GM23338 (cell line): ENCODE measurements around the gene FEM1A. TPM values are rescaled to one million over a fixed set of nuclear protein-coding genes. Genes with fewer than 3 reads are reported as not detected.

ENCODE experiments used
- ATAC-seq: fragments of 200-7000 bp; cut with Tn5 transposase; 3 replicates; pipeline ENCODE4 v1.9.1; 2020
- DNase-seq: peaks from one replicate; pipeline ENCODE4 v3.0.0-alpha.2; 2015; ENCODE audit warnings: low spot score
- H2AFZ ChIP-seq: fragments of 200-600 bp; sonication (generic); 2 replicates; pipeline ENCODE4 v1.8.0; 2016; ENCODE audit warnings: antibody characterized with exemption, mild to moderate bottlenecking, moderate library complexity
- H3F3A ChIP-seq: fragments of 200-600 bp; sonication (generic); replicated peaks from 2 replicates; pipeline ENCODE4 v1.8.0; 2017; ENCODE audit warnings: antibody characterized with exemption, mixed run types, low read depth
- H3K27ac ChIP-seq: fragments of 200-600 bp; sonication (generic); 2 replicates; pipeline ENCODE4 v1.6.1; 2016; ENCODE audit warnings: low read depth
- H3K27me3 ChIP-seq: fragments of 200-600 bp; sonication (generic); 2 replicates; pipeline ENCODE4 v1.8.0; 2016; ENCODE audit warnings: mild to moderate bottlenecking, mixed run types, moderate library complexity; ENCODE audit not compliant: insufficient read depth
- H3K36me3 ChIP-seq: fragments of 200-600 bp; sonication (generic); 2 replicates; pipeline ENCODE4 v1.8.0; 2016; ENCODE audit warnings: mild to moderate bottlenecking; ENCODE audit not compliant: insufficient read depth
- H3K4me1 ChIP-seq: fragments of 200-600 bp; sonication (generic); 2 replicates; pipeline ENCODE4 v1.8.0; 2016; ENCODE audit warnings: mild to moderate bottlenecking, moderate library complexity; ENCODE audit not compliant: insufficient read depth
- H3K4me2 ChIP-seq: fragments of 200-600 bp; sonication (generic); 2 replicates; pipeline ENCODE4 v1.7.1; 2017; ENCODE audit warnings: mixed run types
- H3K4me3 ChIP-seq: fragments of 200-600 bp; sonication (generic); 2 replicates; pipeline ENCODE4 v1.6.1; 2016; ENCODE audit warnings: mixed run types
- H3K79me2 ChIP-seq: fragments of 200-600 bp; sonication (generic); replicated peaks from 2 replicates; pipeline ENCODE4 v1.8.0; 2017; ENCODE audit warnings: mild to moderate bottlenecking; ENCODE audit not compliant: insufficient read depth
- H3K9me2 ChIP-seq: fragments of 200-600 bp; sonication (generic); 2 replicates; pipeline ENCODE4 v1.8.0; 2017; ENCODE audit not compliant: insufficient read depth
- H4K20me1 ChIP-seq: fragments of 200-600 bp; sonication (generic); replicated peaks from 2 replicates; pipeline ENCODE4 v1.8.0; 2017; ENCODE audit warnings: mild to moderate bottlenecking; ENCODE audit not compliant: insufficient read depth
- H3K27ac Mint-ChIP-seq: 2 replicates; pipeline ENCODE4 v1.8.0; 2020; ENCODE audit warnings: inconsistent platforms, mild to moderate bottlenecking, moderate library complexity, mixed read lengths
- H3K27me3 Mint-ChIP-seq: 3 replicates; pipeline ENCODE4 v1.8.0; 2022; ENCODE audit warnings: low read depth, mild to moderate bottlenecking, moderate library complexity, mixed read lengths, inconsistent platforms; ENCODE audit not compliant: insufficient read depth, poor library complexity
- H3K36me3 Mint-ChIP-seq: 3 replicates; pipeline ENCODE4 v1.8.0; 2021; ENCODE audit warnings: low read depth, mild to moderate bottlenecking, inconsistent platforms, moderate library complexity, mixed read lengths
- H3K4me1 Mint-ChIP-seq: 3 replicates; pipeline ENCODE4 v1.8.0; 2020; ENCODE audit warnings: mild to moderate bottlenecking, inconsistent platforms, mixed read lengths
- H3K4me3 Mint-ChIP-seq: 3 replicates; pipeline ENCODE4 v1.8.0; 2021; ENCODE audit warnings: moderate library complexity, mild to moderate bottlenecking, inconsistent platforms, mixed read lengths
- H3K9me3 Mint-ChIP-seq: 3 replicates; pipeline ENCODE4 v1.8.0; 2020; ENCODE audit warnings: moderate library complexity, mild to moderate bottlenecking, inconsistent platforms, mixed read lengths
- CREB1 ChIP-seq: fragments of 250-450 bp; sonication (Bioruptor Pico); IDR thresholded peaks from 2 replicates; pipeline ENCODE4 v1.5.0; 2020; ENCODE audit warnings: low read depth, mild to moderate bottlenecking, moderate library complexity
- EZH2 ChIP-seq: fragments of 200-600 bp; sonication (generic); IDR thresholded peaks from one replicate; pipeline ENCODE4 v1.8.0; 2017; ENCODE audit warnings: antibody characterized with exemption, mild to moderate bottlenecking, low read depth; ENCODE audit not compliant: unreplicated experiment
- EZH2phosphoT487 ChIP-seq: fragments of 200-600 bp; sonication (generic); IDR thresholded peaks from one replicate; pipeline ENCODE4 v1.8.1; 2018; ENCODE audit warnings: antibody characterized with exemption; ENCODE audit not compliant: unreplicated experiment
- JUNB ChIP-seq: IDR thresholded peaks from one replicate; pipeline ENCODE4 v1.6.1; 2016; ENCODE audit warnings: antibody characterized with exemption; ENCODE audit not compliant: unreplicated experiment
- NANOG ChIP-seq: IDR thresholded peaks from 2 replicates; pipeline ENCODE4 v1.6.1; 2016; ENCODE audit warnings: antibody characterized with exemption, borderline replicate concordance
- POLR2AphosphoS5 ChIP-seq: IDR thresholded peaks from 2 replicates; pipeline ENCODE4 v1.6.1; 2016; ENCODE audit warnings: antibody characterized with exemption, low read depth
- ZNF331 ChIP-seq: fragments of 250-450 bp; sonication (Bioruptor Pico); IDR thresholded peaks from 2 replicates; pipeline ENCODE4 v1.5.0; 2020; ENCODE audit warnings: low read depth, mild to moderate bottlenecking, moderate library complexity
- polyA plus RNA-seq: library from polyadenylated mRNA; unstranded; fragments of >200 nt; fragmentation: Nextera tagmentation; extraction: Ambion mirVana; gene quantifications from 2 replicates; pipeline ENCODE4 v1.2.1, GENCODE V29; 2016
- total RNA-seq: library from RNA; depleted of rRNA; stranded (reverse); fragments of >200 nt; shearing (Covaris generic); gene quantifications from 2 replicates; pipeline ENCODE4 v1.2.3, GENCODE V29; 2014
- TF ChIP-seq, protein P1 (sequence below): fragments of 250-450 bp; sonication (Bioruptor Pico); IDR thresholded peaks from 2 replicates; pipeline ENCODE4 v1.5.0; 2020; ENCODE audit warnings: mild to moderate bottlenecking, moderate library complexity
- TF ChIP-seq, protein P2 (sequence below), 2 experiments: fragments of 200-600 bp in 1 of 2; sonication (generic) in 1 of 2; conservative IDR thresholded peaks; 2 replicates each; pipeline versions ENCODE4 v1.5.1 to v1.6.1; 2016 to 2017; ENCODE audit warnings: antibody characterized with exemption in 2 of 2, low read depth in 2 of 2, mild to moderate bottlenecking in 2 of 2, moderate library complexity in 1 of 2
- TF ChIP-seq, protein P3 (sequence below): IDR thresholded peaks from one replicate; pipeline ENCODE4 v1.6.1; 2018; ENCODE audit warnings: antibody characterized with exemption; ENCODE audit not compliant: unreplicated experiment
- TF ChIP-seq, protein P4 (sequence below): IDR thresholded peaks from 2 replicates; pipeline ENCODE4 v1.6.1; 2016; ENCODE audit warnings: antibody characterized with exemption

FEM1A gene
- total and polyA plus RNA-seq, 2 experiments from 2014 or later: 0.87 to 16.5 TPM

DNA sequence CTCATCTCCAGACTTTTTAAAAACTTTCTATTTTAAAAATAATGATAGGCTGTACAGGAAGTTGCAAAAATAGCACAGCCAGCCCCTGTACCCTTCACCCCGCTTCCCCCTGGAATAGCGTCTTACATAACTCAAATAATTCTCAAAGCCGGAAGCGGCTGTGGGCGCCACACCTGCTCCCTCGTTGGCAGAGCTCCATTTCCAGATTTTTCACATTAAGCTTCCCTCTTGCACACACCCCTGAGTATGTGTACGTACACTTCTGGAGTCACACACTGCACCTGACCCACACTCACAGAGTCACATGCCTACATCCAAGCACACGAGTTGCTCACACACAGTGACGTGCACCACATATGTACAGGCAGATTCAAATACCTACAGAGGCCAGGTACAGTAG, 42.9 kb upstream of the FEM1A start:
- DNase-seq (no peak), ATAC-seq (no peak)
- Mint-ChIP-seq H3K4me3 (no peak overlapping the region), H3K9me3 (no peaks in the 10 kb centered on the region; the same call in 2 of the 3 replicates), H3K36me3 (no peaks in the 10 kb centered on the region; the same call in 2 of the 3 replicates), H3K4me1 (no peaks in the 10 kb centered on the region; the same call in 2 of the 3 replicates), H3K27ac (no peak overlapping the region), H3K27me3 (peaks cover 6% of the 10 kb centered on the region)
- no peak for TF ChIP-seq JUNB
- TF ChIP-seq, protein P1, sequence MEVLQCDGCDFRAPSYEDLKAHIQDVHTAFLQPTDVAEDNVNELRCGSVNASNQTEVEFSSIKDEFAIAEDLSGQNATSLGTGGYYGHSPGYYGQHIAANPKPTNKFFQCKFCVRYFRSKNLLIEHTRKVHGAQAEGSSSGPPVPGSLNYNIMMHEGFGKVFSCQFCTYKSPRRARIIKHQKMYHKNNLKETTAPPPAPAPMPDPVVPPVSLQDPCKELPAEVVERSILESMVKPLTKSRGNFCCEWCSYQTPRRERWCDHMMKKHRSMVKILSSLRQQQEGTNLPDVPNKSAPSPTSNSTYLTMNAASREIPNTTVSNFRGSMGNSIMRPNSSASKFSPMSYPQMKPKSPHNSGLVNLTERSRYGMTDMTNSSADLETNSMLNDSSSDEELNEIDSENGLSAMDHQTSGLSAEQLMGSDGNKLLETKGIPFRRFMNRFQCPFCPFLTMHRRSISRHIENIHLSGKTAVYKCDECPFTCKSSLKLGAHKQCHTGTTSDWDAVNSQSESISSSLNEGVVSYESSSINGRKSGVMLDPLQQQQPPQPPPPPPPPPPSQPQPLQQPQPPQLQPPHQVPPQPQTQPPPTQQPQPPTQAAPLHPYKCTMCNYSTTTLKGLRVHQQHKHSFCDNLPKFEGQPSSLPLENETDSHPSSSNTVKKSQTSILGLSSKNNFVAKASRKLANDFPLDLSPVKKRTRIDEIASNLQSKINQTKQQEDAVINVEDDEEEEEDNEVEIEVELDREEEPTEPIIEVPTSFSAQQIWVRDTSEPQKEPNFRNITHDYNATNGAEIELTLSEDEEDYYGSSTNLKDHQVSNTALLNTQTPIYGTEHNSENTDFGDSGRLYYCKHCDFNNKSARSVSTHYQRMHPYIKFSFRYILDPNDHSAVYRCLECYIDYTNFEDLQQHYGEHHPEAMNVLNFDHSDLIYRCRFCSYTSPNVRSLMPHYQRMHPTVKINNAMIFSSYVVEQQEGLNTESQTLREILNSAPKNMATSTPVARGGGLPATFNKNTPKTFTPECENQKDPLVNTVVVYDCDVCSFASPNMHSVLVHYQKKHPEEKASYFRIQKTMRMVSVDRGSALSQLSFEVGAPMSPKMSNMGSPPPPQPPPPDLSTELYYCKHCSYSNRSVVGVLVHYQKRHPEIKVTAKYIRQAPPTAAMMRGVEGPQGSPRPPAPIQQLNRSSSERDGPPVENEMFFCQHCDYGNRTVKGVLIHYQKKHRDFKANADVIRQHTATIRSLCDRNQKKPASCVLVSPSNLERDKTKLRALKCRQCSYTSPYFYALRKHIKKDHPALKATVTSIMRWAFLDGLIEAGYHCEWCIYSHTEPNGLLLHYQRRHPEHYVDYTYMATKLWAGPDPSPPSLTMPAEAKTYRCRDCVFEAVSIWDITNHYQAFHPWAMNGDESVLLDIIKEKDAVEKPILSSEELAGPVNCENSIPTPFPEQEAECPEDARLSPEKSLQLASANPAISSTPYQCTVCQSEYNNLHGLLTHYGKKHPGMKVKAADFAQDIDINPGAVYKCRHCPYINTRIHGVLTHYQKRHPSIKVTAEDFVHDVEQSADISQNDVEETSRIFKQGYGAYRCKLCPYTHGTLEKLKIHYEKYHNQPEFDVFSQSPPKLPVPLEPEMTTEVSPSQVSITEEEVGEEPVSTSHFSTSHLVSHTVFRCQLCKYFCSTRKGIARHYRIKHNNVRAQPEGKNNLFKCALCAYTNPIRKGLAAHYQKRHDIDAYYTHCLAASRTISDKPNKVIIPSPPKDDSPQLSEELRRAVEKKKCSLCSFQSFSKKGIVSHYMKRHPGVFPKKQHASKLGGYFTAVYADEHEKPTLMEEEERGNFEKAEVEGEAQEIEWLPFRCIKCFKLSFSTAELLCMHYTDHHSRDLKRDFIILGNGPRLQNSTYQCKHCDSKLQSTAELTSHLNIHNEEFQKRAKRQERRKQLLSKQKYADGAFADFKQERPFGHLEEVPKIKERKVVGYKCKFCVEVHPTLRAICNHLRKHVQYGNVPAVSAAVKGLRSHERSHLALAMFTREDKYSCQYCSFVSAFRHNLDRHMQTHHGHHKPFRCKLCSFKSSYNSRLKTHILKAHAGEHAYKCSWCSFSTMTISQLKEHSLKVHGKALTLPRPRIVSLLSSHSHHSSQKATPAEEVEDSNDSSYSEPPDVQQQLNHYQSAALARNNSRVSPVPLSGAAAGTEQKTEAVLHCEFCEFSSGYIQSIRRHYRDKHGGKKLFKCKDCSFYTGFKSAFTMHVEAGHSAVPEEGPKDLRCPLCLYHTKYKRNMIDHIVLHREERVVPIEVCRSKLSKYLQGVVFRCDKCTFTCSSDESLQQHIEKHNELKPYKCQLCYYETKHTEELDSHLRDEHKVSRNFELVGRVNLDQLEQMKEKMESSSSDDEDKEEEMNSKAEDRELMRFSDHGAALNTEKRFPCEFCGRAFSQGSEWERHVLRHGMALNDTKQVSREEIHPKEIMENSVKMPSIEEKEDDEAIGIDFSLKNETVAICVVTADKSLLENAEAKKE (CRISPR knock-in tag): no peak
- TF ChIP-seq NANOG: no peak
- TF ChIP-seq, protein P2, sequence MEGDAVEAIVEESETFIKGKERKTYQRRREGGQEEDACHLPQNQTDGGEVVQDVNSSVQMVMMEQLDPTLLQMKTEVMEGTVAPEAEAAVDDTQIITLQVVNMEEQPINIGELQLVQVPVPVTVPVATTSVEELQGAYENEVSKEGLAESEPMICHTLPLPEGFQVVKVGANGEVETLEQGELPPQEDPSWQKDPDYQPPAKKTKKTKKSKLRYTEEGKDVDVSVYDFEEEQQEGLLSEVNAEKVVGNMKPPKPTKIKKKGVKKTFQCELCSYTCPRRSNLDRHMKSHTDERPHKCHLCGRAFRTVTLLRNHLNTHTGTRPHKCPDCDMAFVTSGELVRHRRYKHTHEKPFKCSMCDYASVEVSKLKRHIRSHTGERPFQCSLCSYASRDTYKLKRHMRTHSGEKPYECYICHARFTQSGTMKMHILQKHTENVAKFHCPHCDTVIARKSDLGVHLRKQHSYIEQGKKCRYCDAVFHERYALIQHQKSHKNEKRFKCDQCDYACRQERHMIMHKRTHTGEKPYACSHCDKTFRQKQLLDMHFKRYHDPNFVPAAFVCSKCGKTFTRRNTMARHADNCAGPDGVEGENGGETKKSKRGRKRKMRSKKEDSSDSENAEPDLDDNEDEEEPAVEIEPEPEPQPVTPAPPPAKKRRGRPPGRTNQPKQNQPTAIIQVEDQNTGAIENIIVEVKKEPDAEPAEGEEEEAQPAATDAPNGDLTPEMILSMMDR (conservative IDR thresholded peaks at IDR 0.05; ENCODE audit: low read depth in 2 of 2): no peak
- no peak for TF ChIP-seq ZNF331 (CRISPR knock-in tag)
- TF ChIP-seq, protein P3, sequence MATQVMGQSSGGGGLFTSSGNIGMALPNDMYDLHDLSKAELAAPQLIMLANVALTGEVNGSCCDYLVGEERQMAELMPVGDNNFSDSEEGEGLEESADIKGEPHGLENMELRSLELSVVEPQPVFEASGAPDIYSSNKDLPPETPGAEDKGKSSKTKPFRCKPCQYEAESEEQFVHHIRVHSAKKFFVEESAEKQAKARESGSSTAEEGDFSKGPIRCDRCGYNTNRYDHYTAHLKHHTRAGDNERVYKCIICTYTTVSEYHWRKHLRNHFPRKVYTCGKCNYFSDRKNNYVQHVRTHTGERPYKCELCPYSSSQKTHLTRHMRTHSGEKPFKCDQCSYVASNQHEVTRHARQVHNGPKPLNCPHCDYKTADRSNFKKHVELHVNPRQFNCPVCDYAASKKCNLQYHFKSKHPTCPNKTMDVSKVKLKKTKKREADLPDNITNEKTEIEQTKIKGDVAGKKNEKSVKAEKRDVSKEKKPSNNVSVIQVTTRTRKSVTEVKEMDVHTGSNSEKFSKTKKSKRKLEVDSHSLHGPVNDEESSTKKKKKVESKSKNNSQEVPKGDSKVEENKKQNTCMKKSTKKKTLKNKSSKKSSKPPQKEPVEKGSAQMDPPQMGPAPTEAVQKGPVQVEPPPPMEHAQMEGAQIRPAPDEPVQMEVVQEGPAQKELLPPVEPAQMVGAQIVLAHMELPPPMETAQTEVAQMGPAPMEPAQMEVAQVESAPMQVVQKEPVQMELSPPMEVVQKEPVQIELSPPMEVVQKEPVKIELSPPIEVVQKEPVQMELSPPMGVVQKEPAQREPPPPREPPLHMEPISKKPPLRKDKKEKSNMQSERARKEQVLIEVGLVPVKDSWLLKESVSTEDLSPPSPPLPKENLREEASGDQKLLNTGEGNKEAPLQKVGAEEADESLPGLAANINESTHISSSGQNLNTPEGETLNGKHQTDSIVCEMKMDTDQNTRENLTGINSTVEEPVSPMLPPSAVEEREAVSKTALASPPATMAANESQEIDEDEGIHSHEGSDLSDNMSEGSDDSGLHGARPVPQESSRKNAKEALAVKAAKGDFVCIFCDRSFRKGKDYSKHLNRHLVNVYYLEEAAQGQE: no peak
- TF ChIP-seq, protein P4, sequence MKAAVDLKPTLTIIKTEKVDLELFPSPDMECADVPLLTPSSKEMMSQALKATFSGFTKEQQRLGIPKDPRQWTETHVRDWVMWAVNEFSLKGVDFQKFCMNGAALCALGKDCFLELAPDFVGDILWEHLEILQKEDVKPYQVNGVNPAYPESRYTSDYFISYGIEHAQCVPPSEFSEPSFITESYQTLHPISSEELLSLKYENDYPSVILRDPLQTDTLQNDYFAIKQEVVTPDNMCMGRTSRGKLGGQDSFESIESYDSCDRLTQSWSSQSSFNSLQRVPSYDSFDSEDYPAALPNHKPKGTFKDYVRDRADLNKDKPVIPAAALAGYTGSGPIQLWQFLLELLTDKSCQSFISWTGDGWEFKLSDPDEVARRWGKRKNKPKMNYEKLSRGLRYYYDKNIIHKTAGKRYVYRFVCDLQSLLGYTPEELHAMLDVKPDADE: no peak
- no peak for TF ChIP-seq CREB1 (CRISPR knock-in tag)
- no peak for TF ChIP-seq POLR2AphosphoS5
- TF ChIP-seq EZH2phosphoT487: no peak
- TF ChIP-seq EZH2: no peak
- H3F3A ChIP-seq: no peaks in the 10 kb centered on the region
- H3K36me3 ChIP-seq: no peaks in the 10 kb centered on the region; the same call in 1 of the 2 replicates
- H2AFZ ChIP-seq: no peak overlapping the region
- no peaks in the 10 kb centered on the region for H3K9me2 ChIP-seq
- no peaks in the 10 kb centered on the region for H3K27me3 ChIP-seq
- no peak overlapping the region for H3K4me2 ChIP-seq
- no peaks in the 10 kb centered on the region for H3K79me2 ChIP-seq
- no peak overlapping the region for H3K27ac ChIP-seq
- no peak overlapping the region for H3K4me3 ChIP-seq
- no peaks in the 10 kb centered on the region for H4K20me1 ChIP-seq
- 0 out of 2 replicates have a peak, but pooled peaks cover under 1% of the 10 kb centered on the region for H3K4me1 ChIP-seq
